Measurements from ENCODE around the gene UBALD2.

The UBALD2 gene

GRCh38 chr17:76296186-76296585 is 31.0 kb downstream of the UBALD2 start:
- H3K36me3 ChIP-seq (ENCODE audit: control insufficient read depth, low read length), result no peaks in the 10 kb centered on the region
- TF ChIP-seq EZH2phosphoT487 (IDR thresholded peaks at IDR 0.05; ENCODE audit: borderline replicate concordance, low read length) (no peak), CTCF (IDR thresholded peaks at IDR 0.05; ENCODE audit: low read depth, low read length, poor library complexity, severe bottlenecking) (no peak)
- H3K27me3 ChIP-seq (ENCODE audit: control insufficient read depth, low read length), result no peaks in the 10 kb centered on the region
- no peak overlapping the region for H3K27ac ChIP-seq (ENCODE audit: low read depth, low read length)
- H3F3A ChIP-seq (ENCODE audit: control insufficient read depth, insufficient read depth), result no peaks in the 10 kb centered on the region
- no peak overlapping the region for H3K4me2 ChIP-seq (ENCODE audit: low read length)
- no peaks in the 10 kb centered on the region for H4K20me1 ChIP-seq (ENCODE audit: control insufficient read depth, insufficient read depth, low read depth, low read length)
- no peaks in the 10 kb centered on the region for H3K9me2 ChIP-seq (replicated peaks; ENCODE audit: control insufficient read depth, low read length)
- no peak overlapping the region for H3K4me3 ChIP-seq (ENCODE audit: low read length)
- H3K4me1 ChIP-seq (ENCODE audit: control insufficient read depth, low read length), result no peaks in the 10 kb centered on the region
- no peaks in the 10 kb centered on the region for H3K9me3 ChIP-seq (ENCODE audit: control insufficient read depth, insufficient read depth, low read length)
- H3K79me2 ChIP-seq (ENCODE audit: control insufficient read depth, low read length), result no peaks in the 10 kb centered on the region

GRCh38 chr17:76296889-76297288 is 31.7 kb downstream of the UBALD2 start:
- H3K9me3 ChIP-seq (ENCODE audit: control insufficient read depth, insufficient read depth, low read length), result no peaks in the 10 kb centered on the region
- no peaks in the 10 kb centered on the region for H3F3A ChIP-seq (ENCODE audit: control insufficient read depth, insufficient read depth)
- no peak overlapping the region for H3K4me3 ChIP-seq (ENCODE audit: low read length)
- no peaks in the 10 kb centered on the region for H3K4me1 ChIP-seq (ENCODE audit: control insufficient read depth, low read length)
- H3K27me3 ChIP-seq (ENCODE audit: control insufficient read depth, low read length), result no peaks in the 10 kb centered on the region
- TF ChIP-seq CTCF (IDR thresholded peaks at IDR 0.05; ENCODE audit: low read depth, low read length, poor library complexity, severe bottlenecking), result no peak
- no peak for TF ChIP-seq EZH2phosphoT487 (IDR thresholded peaks at IDR 0.05; ENCODE audit: borderline replicate concordance, low read length)
- no peaks in the 10 kb centered on the region for H3K79me2 ChIP-seq (ENCODE audit: control insufficient read depth, low read length)
- H3K36me3 ChIP-seq (ENCODE audit: control insufficient read depth, low read length), result no peaks in the 10 kb centered on the region
- no peak overlapping the region for H3K4me2 ChIP-seq (ENCODE audit: low read length)
- H3K27ac ChIP-seq (ENCODE audit: low read depth, low read length), result no peak overlapping the region
- H4K20me1 ChIP-seq (ENCODE audit: control insufficient read depth, insufficient read depth, low read depth, low read length), result no peaks in the 10 kb centered on the region
- no peaks in the 10 kb centered on the region for H3K9me2 ChIP-seq (replicated peaks; ENCODE audit: control insufficient read depth, low read length)

GRCh38 chr17:76297436-76297835 is 32.3 kb downstream of the UBALD2 start:
- Histone ChIP-seq H3K9me3 (ENCODE audit: control insufficient read depth, insufficient read depth, low read length) (no peaks in the 10 kb centered on the region), H3F3A (ENCODE audit: control insufficient read depth, insufficient read depth) (no peaks in the 10 kb centered on the region), H3K27ac (ENCODE audit: low read depth, low read length) (no peak overlapping the region), H3K36me3 (ENCODE audit: control insufficient read depth, low read length) (no peaks in the 10 kb centered on the region), H4K20me1 (ENCODE audit: control insufficient read depth, insufficient read depth, low read depth, low read length) (no peaks in the 10 kb centered on the region), H3K27me3 (ENCODE audit: control insufficient read depth, low read length) (no peaks in the 10 kb centered on the region), H3K4me1 (ENCODE audit: control insufficient read depth, low read length) (no peaks in the 10 kb centered on the region), H3K4me3 (ENCODE audit: low read length) (no peak overlapping the region), H3K9me2 (replicated peaks; ENCODE audit: control insufficient read depth, low read length) (no peaks in the 10 kb centered on the region), H3K4me2 (ENCODE audit: low read length) (no peak overlapping the region), H3K79me2 (ENCODE audit: control insufficient read depth, low read length) (no peaks in the 10 kb centered on the region)
- TF ChIP-seq CTCF (IDR thresholded peaks at IDR 0.05; ENCODE audit: low read depth, low read length, poor library complexity, severe bottlenecking), result no peak
- TF ChIP-seq EZH2phosphoT487 (IDR thresholded peaks at IDR 0.05; ENCODE audit: borderline replicate concordance, low read length), result no peak
